Measurements from ENCODE around the gene RND3. TPM values are rescaled to one million over a fixed set of nuclear protein-coding genes. Genes with fewer than 3 reads are reported as not detected.

RND3 gene
- total RNA-seq, 4 donors from 2014 or later = 7.6 to 16.4 (median 11.4) TPM

DNA sequence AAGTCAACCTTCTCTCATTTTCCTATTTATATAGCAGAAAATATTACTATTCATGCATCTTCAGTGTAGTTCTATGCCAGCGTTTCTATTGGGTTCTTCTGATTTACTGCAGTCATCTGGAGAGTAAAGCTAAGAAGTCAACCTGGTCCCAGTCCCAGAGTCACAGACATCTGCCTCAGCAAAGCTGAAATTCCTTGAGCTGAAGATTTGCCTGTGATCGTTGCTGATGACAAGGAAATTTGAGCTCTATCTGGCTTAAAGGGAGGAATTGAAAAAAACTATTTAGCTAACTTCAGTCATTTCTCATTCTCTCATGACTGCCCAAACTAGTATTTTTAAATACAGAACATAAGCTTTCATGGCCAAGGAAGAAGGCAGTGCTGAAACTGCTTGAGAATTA, 45.7 kb downstream of the RND3 start:
- H3K4me1 ChIP-seq = no peaks in the 10 kb centered on the region
- no peaks in the 10 kb centered on the region for H3K27me3 ChIP-seq
- 45 to 49% methylated on average over 2 of the region's 2 CpGs for WGBS, 2 donors
- H3K27ac ChIP-seq = no peak overlapping the region
- no peaks in the 10 kb centered on the region for H3K36me3 ChIP-seq
- H3K4me3 ChIP-seq (replicated peaks in 1 of 3) = no peak overlapping the region
- no peak for DNase-seq
- intact Hi-C loops (cut with DNase I) = no loop called here
- no peaks in the 10 kb centered on the region for H3K9me3 ChIP-seq
- TF ChIP-seq CTCF (IDR thresholded peaks at IDR 0.05) (no peak), POLR2A (IDR thresholded peaks at IDR 0.05) (no peak)

GRCh38 chr2:150441226-150441625, 46.2 kb downstream of the RND3 start:
- H3K4me3 ChIP-seq (replicated peaks in 1 of 3) = no peak overlapping the region
- H3K27ac ChIP-seq = no peak overlapping the region
- TF ChIP-seq POLR2A (IDR thresholded peaks at IDR 0.05) = no peak
- no peak for TF ChIP-seq CTCF (IDR thresholded peaks at IDR 0.05)
- no peaks in the 10 kb centered on the region for H3K4me1 ChIP-seq
- H3K27me3 ChIP-seq = no peaks in the 10 kb centered on the region
- H3K9me3 ChIP-seq = no peaks in the 10 kb centered on the region
- DNase-seq = no peak
- intact Hi-C loops (cut with DNase I) = no loop called here
- no peaks in the 10 kb centered on the region for H3K36me3 ChIP-seq
- WGBS, 2 donors = 79% methylated on average over 2 of the region's 2 CpGs

DNA sequence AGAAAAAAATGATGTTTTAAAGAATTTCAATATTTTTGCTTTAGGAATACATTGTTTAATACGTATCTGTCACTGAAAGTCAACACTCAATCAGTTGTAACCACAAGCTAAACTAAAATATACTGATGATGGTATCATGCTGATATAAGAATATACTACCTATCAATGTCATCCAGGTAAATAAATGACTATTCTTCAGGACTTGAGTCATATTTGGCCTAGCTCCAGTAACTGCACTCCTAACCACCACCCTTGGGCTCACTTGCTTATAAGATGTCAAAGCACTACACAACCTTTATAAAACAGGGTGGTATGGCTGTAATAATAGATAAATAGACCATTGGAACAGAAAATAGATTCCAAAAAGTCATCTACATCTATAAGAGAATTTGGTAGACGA, 48.8 kb downstream of the RND3 start:
- intact Hi-C loops (cut with DNase I) = no loop called here
- no peaks in the 10 kb centered on the region for H3K9me3 ChIP-seq
- no peak overlapping the region for H3K27ac ChIP-seq
- TF ChIP-seq CTCF (IDR thresholded peaks at IDR 0.05) (no peak), POLR2A (IDR thresholded peaks at IDR 0.05) (no peak)
- H3K4me3 ChIP-seq (replicated peaks in 1 of 3) = no peak overlapping the region
- no peak for DNase-seq
- no peaks in the 10 kb centered on the region for H3K4me1 ChIP-seq
- H3K27me3 ChIP-seq = no peaks in the 10 kb centered on the region
- no peaks in the 10 kb centered on the region for H3K36me3 ChIP-seq
- 94 to 96% methylated on average over 2 of the region's 2 CpGs for WGBS, 2 donors

DNA sequence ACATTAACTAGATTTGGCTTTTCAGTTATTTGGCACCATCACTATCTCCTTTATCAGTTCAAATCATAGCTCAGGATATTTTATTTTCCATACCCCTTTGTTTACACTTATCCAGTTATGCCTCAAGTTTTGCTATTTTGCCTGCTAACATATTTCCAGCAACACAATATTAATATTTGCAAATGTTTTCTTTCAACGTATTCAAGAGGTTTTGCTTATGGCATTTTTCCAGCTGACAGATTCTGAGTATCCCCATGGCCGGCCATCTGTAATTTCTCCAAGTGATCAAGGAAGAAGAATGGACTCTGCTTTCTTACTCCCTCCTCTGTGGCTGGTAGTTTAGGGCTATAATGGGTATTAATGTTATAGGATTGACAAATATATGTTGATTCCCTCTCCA, 49.4 kb downstream of the RND3 start:
- 84% methylated on average over 2 of the region's 2 CpGs for WGBS, 2 donors
- TF ChIP-seq POLR2A (IDR thresholded peaks at IDR 0.05) = no peak
- no peak for TF ChIP-seq CTCF (IDR thresholded peaks at IDR 0.05)
- no peak overlapping the region for H3K27ac ChIP-seq
- no peak for DNase-seq
- intact Hi-C loops (cut with DNase I) = no loop called here
- H3K4me1 ChIP-seq = no peaks in the 10 kb centered on the region
- H3K4me3 ChIP-seq (replicated peaks in 1 of 3) = no peak overlapping the region
- H3K9me3 ChIP-seq = no peaks in the 10 kb centered on the region
- no peaks in the 10 kb centered on the region for H3K27me3 ChIP-seq
- no peaks in the 10 kb centered on the region for H3K36me3 ChIP-seq

DNA sequence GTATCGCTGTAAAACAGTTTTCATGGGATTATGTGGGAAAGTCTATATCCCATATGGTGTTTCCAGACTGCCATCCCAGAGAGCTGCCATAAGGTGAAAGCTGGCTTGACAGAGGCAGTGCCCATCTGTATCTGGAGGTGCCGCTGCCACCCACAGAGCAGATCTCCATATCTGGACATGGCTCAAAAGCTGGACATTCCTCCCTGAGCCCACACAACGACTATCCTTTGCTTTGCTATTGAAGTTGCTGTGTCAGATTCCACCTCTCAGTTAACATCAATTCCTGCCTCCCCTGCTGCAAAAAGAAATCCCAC, 55.2 kb downstream of the RND3 start:
- Histone ChIP-seq H3K27me3 (no peaks in the 10 kb centered on the region), H3K36me3 (no peaks in the 10 kb centered on the region), H3K4me3 (replicated peaks in 1 of 3) (no peak overlapping the region), H3K27ac (no peak overlapping the region), H3K9me3 (no peaks in the 10 kb centered on the region), H3K4me1 (no peaks in the 10 kb centered on the region)
- WGBS, 2 donors = 83% methylated on average over 3 of the region's 3 CpGs
- intact Hi-C loops (cut with DNase I) = no loop called here
- TF ChIP-seq POLR2A (IDR thresholded peaks at IDR 0.05) (no peak), CTCF (IDR thresholded peaks at IDR 0.05) (no peak)
- DNase-seq = no peak
